Stimulated activated naive CD4-positive, alpha-beta T cell treated with Interleukin-2 at 50 U/mL for 16 hours (primary cell): ENCODE measurements around the gene CDH23.

Experiments
- DNase-seq: peaks from one replicate; lab custom pipeline; 2025; lab: John Stamatoyannopoulos, UW

The CDH23 gene

DNA sequence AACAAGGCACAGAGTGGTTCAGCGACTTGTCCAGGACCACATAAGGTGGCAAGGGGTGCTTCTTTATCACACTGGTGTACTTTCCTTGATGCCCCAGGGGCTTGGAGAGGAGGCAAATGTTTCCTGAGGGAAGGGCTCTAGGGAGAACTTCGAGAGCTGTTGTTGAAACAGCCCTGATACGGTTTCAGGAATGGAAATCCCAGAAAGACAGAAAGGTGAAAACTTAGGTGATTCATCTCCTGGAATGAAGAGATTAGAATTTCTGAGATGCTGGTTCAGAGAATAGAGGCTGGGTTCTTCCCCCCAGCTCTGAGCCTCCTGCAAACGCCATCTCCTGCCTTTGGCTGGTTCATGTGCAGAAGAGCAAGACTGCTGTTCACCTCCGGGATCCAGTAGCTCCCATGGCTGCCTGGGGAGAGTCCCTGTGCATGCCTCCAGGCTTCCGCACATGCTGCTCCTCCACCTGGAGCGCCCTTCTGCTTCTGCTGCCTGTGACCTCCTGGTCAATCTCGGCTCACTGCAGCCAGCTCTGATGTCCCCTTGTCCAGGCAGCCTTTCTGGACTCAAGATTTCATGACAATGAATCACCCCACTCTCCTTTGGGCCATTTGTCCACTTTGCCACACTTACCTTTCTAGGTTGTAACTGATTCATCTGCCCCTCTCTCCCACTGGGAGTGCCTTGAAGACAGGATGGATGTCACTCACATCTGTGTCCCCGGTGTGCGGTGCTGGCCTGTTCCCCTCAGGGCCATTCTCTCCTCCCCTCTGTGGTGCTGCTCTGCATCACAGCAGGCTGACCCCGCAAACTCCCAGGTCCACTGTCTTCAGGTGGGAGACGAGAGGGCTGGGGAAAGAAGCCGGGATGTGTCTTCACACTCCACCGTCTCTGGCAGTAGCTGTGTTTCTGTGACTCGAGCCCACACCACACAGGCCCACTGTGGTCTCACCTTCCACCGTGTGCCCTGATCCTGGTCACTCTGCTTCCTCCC lies 3.6 kb upstream of the CDH23 start:
- no peak for DNase-seq

DNA sequence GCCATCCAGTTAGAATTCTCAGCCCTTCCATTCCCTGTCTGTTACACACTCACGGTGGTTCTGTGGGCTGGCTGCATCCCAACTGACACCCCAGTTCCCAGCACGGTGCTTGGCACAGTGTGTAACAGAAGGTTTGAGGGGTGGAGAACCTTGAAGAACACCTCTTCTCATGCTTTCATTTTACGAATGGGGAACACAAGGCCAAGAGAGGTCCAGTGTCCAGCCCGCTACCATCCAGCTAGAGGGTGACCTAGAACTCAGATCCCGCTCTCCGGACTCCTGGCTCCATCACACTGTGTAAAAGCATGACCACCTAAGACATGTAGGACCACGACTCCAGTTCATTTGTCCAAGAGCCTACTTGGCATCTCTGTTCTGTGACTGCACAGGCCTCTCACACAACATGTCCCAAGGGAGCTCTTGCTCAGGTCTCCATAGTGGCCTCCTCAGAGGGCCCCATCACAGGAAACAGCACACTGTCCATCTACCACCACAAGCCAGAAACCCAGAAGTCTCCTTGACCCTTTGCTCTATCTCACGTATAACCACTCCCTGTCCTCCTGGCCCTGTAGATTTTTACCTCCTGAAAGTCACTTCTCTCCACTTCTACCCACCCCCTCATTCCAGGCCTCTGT lies 2.8 kb upstream of the CDH23 start:
- DNase-seq = no peak

- DNase-seq = no peak
Measured at GRCh38 chr10:71394926-71395562, 1.7 kb upstream of the CDH23 start.

DNA sequence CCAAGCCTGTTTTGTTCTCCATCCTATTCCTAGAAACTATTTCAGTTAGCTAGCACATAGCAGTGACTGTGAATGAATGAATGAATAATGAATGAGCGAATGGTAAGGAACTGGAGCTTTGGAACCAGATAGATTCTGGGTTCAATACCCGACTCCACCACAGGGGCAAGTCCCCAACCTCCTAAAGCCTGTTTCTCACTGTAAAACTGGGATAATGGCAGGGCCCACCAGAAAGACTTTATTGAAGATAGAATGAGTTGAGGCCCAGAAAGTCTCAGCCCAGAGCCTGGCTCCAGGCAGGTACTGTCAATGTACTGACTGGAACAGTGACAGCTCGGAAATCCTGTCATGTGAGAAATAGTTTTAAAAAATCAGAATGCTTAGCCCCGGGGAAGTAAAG lies 1.1 kb upstream of the CDH23 start:
- DNase-seq = no peak

DNA sequence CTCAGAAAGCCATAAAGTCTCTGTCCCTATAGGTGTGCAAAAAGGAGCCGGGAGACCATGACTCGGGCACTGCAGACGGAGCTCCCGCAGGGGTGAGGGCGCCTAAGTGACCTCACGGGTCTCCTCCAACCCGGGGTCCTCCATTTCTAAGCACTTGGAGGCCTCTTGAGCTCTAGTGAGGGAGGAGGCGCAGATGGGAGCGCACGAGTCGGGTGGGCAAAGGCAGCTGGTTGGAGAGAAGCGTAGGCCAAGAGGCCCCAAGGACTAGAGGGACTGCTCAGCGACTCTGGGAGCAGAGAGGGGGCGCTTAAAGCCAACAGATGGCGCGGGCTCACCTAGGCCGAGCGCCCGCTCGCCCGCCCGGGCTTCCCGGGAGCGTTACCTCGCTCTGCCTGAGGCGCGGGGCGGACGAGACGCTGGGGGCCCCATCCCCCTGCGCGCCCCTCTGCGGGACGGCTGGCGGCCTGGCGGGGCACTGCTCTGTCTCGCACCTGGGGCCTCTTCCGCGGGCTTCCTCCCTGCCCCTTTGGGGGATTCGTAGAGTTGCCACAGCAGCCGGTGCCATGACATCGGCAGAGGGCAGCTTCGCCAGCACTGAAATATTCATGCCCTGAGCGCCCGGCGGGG lies 523 bp upstream of the CDH23 start:
- no peak for DNase-seq

DNA sequence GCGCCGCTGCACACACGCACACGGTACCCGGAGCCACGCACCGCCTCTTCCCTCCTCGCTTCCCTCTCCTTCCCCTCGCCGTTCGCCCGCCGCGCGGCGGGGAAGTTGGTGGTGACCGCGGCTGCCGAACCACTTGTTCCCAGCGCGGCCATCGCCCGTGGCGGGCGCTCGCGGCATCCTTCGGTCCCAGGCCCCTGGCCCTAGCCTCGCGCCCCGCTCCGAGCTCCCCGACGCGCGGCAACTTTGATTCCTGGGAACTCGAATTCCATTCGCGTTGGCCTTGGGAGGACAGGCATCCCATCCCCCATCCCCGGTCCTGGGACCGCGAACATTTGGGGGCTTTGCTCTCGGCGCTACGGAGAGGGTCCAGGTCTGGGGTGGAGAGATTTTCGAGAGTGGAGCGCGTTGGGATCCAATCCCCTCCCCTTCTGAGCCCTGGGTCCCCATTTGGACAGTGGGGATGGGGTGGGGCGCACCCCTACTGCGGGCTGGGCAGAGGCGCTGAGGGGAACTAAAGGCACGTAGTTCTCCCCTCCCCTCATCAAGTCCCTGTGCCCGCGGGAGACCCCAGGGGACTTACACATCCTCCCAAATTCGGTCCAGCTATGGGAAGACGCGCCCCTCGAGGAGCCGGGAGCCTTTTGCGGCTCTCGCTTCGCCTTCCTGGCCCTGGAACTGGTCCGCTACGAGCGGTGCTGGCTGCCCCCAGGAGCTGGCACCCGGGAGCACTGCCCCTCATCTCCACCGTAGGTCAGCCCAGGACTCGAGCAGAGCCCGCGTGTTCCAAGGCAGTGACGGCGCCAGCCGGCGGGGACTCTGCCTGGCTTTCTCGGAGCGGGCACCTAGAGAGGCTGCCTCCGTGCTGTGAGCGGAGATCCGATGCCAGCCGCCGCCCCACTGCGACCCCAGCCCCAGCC lies 834 bp downstream of the CDH23 start:
- no peak for DNase-seq

- no peak for DNase-seq
Measured at GRCh38 chr10:71398976-71399375, 2.3 kb downstream of the CDH23 start.

DNA sequence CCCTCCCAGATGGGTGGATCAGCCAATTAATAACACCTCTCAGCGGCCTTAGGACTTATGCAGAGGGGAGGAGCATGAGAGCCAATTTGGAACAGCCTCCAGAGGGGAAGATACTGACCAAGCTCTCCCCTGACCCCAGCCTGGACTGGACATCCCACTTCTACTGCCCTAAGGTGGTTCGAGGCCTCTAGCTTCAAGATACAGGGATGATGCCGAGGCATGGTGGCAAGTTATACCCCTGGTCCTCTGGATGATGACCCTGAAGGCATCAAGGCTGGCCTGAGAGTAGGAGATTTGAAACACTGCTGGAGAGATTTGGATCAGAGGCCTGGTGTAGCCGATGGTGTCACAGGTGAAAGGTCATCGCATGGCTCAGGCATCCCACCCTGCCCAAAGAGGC lies 3.2 kb downstream of the CDH23 start:
- DNase-seq = no peak

GRCh38 chr10:71401056-71401455 lies 4.3 kb downstream of the CDH23 start:
- DNase-seq = no peak

DNA sequence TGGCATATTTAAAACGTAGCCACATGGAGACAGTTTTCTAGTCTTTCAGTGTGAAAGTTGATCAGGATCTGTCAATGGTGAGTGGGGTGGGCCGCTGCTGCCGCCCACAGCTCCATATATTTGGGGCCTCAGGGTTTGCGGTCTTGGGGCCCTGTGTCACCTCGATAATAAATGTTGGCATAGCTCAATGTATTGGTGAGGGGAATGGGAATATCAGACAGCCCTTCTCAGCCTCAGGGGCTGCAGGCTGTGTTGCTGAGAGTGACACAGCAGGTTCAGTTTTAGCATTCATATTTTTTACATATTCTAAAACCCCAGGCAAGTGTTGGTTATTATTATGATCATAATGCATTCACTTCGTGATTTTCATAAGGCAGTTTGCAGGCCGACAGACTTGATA lies 5.3 kb downstream of the CDH23 start:
- no peak for DNase-seq

DNA sequence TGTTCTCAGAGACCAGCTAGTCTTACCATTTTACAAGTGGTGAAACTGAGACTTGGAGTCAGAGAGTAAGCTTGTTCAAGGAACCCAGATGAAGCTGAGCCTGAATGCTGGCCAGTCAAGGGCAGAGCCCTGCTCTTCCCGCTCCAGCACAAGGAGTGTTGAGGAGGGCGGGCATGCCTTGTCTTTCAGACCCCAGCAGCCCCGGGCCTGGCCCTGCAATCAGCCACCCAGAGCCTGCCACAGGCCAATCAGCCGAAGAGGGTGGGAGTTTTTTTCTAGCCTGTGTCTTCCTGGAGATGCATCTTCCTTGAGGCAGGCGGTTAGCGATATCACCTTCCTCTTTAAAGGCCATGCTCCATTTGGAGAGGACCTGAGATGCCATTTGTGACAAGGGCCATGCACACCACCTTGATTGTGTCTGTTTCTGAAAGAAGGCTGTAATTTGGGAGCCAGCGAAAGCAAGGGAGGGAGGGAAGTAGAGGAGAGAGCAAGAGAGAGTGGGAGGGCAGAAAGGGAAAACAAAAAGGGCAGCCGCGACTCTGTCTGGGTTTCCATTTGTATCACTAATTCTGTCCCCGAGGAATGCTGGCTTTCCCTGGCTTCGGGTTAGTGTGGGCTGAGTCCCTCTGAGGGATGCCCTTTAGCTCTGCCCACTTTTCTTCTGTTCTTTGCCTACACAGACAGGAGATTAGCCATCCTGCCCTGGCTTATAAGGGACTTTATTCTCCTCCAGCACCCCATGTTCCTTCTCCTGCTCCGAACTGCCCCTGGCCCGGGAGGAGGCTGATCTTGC lies 8.0 kb downstream of the CDH23 start:
- no peak for DNase-seq

DNA sequence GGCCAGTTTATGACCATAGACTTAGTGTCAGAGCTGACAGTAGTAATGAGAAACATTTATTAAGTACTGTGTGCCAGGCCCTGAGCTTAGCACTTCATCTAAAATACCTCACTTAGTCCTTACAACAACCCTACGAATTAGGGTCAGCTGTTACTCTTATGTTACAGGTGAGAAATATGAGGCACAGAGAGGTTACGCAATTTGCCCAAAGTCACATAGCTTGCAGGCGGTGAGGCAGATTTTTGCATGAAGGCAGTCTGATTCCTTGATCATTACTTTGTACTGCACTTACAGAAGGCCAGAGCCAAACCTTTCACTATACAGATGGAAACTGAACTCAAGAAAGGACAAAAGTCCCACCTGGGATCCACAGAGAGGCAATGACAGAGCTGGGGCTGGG lies 10.2 kb downstream of the CDH23 start:
- no peak for DNase-seq

GRCh38 chr10:71408436-71409225 lies 11.9 kb downstream of the CDH23 start:
- DNase-seq = no peak

DNA sequence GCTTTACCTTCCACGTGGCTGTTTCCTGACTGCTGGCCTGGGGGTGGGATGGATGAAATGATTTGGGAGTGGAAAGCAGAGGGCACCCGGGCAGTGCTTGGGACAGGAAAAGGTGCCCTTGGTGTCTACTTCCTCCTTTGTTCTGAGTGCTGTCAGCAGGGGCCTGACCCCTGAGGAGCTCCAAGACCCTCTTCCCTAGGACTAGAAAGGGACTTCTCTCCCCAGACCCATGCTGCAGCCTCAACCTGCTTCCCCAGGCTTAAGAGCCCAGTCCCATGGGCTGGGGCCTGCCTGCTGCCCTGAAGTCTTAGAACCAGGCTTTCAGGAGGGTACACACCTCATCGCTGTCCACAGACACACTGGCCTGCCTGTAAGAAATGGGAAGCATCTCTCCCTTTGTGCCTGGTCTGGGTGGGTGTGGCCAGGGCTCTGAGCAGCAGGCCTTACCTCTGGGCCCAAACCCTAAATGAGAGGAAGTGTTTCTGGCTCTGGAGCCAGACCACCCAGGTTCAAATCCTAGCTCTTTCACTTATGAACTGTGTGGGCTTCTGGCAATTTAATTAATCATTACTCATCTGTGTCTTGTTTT lies 12.9 kb downstream of the CDH23 start:
- DNase-seq = no peak

GRCh38 chr10:71413581-71413980 lies 16.9 kb downstream of the CDH23 start:
- DNase-seq = no peak

DNA sequence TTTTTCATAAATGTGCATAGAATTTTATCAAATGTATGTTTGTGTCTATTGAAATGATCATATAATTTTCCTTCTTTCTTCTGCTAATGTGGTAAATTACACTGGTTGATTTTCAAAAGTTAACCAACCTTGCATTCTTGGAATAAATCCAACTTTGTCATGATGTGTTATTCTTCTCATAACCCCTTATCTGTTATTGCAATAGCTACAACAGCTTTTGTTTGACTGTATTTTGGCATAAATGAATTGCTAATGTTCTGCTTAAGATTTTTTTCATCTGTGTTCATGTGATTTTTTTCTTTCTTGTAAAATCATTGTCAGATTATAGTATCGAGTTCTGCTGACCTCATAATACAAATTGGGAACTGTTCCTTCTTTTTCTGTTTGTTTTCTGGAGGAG lies 17.6 kb downstream of the CDH23 start:
- DNase-seq = no peak

- no peak for DNase-seq
Measured at GRCh38 chr10:71419002-71419540, 22.4 kb downstream of the CDH23 start.

GRCh38 chr10:71419750-71420149 lies 23.0 kb downstream of the CDH23 start:
- DNase-seq = no peak

DNA sequence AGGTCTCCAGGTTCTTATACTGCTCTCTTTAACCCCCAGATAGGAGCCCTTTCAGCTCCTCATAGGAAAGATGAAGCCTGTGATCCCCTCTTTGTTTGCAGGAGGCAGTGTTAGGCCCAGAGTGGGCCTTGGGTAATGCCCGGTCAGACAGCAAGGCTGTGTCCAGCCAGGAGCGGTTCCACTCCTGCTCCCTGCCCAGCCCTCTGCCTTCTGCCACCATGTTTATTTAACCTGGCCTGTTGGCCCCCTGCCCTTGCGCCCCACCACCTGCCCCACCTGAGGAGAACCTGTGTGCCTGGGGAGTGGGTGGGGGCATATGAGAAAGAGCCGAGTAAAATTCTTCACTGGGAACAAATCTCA lies 24.3 kb downstream of the CDH23 start:
- no peak for DNase-seq
